D341Med (cell line): Measurements from ENCODE around the gene POU5F1.

Experiments
- DNase-seq: peaks from one replicate; pipeline ENCODE4 v3.0.0; 2012; ENCODE audit warnings: low spot score

Gene POU5F1

GRCh38 chr6:31114541-31114878 lies 56.0 kb downstream of the POU5F1 start, which contains the start of gene PSORS1C1:
Gene PSORS1C1 (plus strand): TSS chr6:31114800. CDS start chr6:31129633, 14,833 bp downstream.
- no peak for DNase-seq
